Mucosa of descending colon (tissue), 3 donors: ENCODE data around the gene DOK7. TPM values are rescaled to one million over a fixed set of nuclear protein-coding genes. Genes with fewer than 3 reads are reported as not detected.
A peak's percentile ranks its signal among the peaks of the same experiment; 100 is the strongest.

Source experiments
- ATAC-seq: fragments of 200-7000 bp; cut with Tn5 transposase; one replicate; pipeline ENCODE4 v1.9.1; 2020; ENCODE audit warnings: mild to moderate bottlenecking, moderate library complexity
- DNase-seq, 3 donors: peaks; one replicate each; pipeline ENCODE4 v3.0.0-alpha.2; 2020
- H3K36me3 ChIP-seq: fragments of 200-600 bp; one replicate; pipeline ENCODE4 v1.8.0; 2021; ENCODE audit warnings: low read depth, mild to moderate bottlenecking
- H3K4me1 ChIP-seq: fragments of 200-600 bp; one replicate; pipeline ENCODE4 v1.8.0; 2021; ENCODE audit warnings: low read depth, mild to moderate bottlenecking
- H3K4me3 ChIP-seq: fragments of 200-600 bp; one replicate; pipeline ENCODE4 v1.8.0; 2021; ENCODE audit warnings: mild to moderate bottlenecking
- H3K9me3 ChIP-seq: fragments of 200-600 bp; one replicate; pipeline ENCODE4 v1.8.0; 2021; ENCODE audit warnings: mild to moderate bottlenecking
- CTCF ChIP-seq: fragments of 200-600 bp; IDR thresholded peaks from one replicate; pipeline ENCODE4 v1.8.0; 2022; ENCODE audit warnings: antibody characterized with exemption, mild to moderate bottlenecking
- intact Hi-C, 2 donors: fragments of 100-400 bp; cut with DNase I in 1 of 2; cut with micrococcal nuclease in 1 of 2; formaldehyde crosslinking; loops; one replicate each; pipeline versions ENCODE4 v1.11.0 to v1.11.1; 2022; cut with DNase I, micrococcal nuclease
- total RNA-seq, 3 donors: library from RNA; stranded (reverse); fragmentation: NEBNext Ultra II Directional in 2 of 3; extraction: Animal tissue kit (Norgen Biotek cat#: 25700) in 2 of 3; gene quantifications; one replicate each; pipeline versions ENCODE4 v1.2.1 to v1.2.4, GENCODE V29; 2021 to 2023
- donor health status: DM: no; HTN: no; CAD: no; lungs with moderate emphysema.
- donor health status: DM: no; HTN: no; CAD: no.
- donor health status: DM: no; HTN: yes; CAD: no.

Gene DOK7
- total RNA-seq, 3 donors from 2014 or later: 0.28 to 0.61 (median 0.39) TPM

DNA sequence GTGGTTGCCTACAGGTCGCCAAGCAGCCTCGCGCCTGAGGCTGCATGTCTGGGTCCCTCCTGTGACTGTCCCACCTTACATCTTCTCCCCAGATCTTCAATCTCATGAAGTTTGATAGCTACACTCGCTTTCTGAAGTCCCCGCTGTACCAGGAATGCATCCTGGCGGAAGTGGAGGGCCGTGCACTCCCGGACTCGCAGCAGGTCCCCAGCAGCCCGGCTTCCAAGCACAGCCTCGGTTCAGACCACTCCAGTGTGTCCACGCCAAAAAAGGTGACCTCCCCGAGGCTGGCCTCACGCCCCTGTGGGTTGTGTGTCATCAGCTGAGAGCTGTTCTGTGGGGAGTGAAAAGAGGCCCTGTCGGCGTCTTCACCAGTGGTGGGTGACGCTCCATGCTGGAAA lies 46.3 kb upstream of the DOK7 start:
- Histone ChIP-seq H3K4me1 (no peaks in the 10 kb centered on the region), H3K36me3 (no peaks in the 10 kb centered on the region), H3K9me3 (no peaks in the 10 kb centered on the region), H3K4me3 (no peak overlapping the region)
- DNase-seq (peak in 1 of 3 donors; percentile 38), ATAC-seq (no peak)
- intact Hi-C loops: no loop called here
- no peak for TF ChIP-seq CTCF

GRCh38 chr4:3417448-3417847 lies 45.7 kb upstream of the DOK7 start:
- Histone ChIP-seq H3K9me3 (no peaks in the 10 kb centered on the region), H3K4me1 (no peaks in the 10 kb centered on the region), H3K36me3 (no peaks in the 10 kb centered on the region), H3K4me3 (no peak overlapping the region)
- ATAC-seq (no peak), DNase-seq (peak in 1 of 3 donors; percentile 33)
- no peak for TF ChIP-seq CTCF
- intact Hi-C loops: no loop called here

DNA sequence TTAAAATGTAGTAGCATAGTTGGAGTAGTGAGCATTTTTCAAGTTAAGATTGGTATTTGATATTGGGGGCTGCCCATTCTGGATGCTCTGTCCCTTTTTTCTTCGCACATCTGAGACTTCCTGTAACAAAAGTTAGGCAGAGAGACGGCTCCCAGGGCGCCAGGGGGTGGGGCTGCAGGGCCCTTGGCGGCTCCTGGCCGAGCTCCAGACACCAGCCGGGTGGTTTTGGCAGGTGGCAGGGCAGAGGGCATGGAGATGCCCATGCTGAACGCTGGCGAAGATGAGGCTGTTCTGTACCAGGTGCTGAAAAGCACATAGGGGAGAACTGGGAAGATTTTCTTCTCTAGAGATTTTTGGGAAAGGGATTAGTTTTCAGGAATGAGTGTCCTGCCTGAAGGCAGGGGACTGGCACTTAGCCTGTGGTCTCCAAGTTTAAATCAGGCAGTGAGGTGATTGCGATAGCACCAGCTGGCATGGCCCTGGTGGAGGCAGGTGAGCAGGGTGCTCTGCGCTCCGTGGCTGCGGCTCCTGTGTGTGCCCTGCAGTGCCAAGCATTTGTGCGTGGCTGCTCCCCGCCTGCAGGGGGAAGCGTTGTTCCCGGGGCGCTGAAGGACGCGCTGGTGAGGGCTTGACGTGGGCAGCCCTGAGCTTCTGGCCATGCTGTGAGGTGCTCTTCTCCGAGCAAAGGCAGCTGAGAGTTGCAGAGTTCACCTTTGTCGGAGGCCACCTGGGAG lies 44.9 kb upstream of the DOK7 start:
- no peak for TF ChIP-seq CTCF
- DNase-seq (peak in 2 of 3 donors; percentile 20 to 45), ATAC-seq (peak; percentile 27)
- no peak overlapping the region for H3K4me3 ChIP-seq
- no peaks in the 10 kb centered on the region for H3K9me3 ChIP-seq
- no peaks in the 10 kb centered on the region for H3K4me1 ChIP-seq
- H3K36me3 ChIP-seq: no peaks in the 10 kb centered on the region
- intact Hi-C loops: no loop called here

DNA sequence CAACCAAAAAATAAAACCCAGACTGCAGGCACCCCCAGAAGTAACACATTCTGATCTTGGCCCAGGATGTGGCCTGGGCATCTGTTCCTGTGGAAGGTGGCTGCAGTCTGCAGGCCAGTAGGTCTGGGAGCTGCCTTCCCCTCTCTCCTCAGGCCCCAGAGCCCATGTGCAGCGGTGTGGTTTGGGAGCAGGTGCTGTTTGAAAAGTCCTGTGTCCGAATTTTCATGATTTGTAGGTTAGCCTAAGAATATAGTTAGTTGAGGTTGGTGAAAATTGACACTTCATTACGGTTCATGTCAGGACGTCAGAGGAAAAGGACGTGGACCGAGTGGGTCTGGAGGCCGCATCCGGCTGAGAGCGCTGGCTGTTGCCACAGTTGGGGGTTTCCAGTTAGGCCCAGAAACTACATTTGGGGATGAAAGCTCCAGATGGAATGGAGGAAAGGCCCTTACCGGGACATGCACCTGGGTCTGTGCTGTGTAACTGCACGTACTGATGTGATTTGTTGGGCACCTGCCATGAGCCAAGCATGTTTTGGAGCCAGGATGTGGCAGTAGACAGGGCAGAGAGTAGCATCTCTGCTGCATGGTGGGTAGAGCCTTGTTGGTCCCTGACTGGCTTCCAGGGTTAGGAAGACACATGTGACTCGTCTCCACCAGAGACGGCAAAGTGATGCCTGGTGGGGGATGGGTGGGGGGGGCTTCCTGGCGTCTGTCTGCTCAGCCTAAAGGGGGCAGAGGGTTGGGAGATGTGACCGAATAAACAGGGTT lies 43.1 kb upstream of the DOK7 start:
- ATAC-seq (no peak), DNase-seq (peak in 1 of 3 donors; percentile 9)
- Histone ChIP-seq H3K4me3 (no peak overlapping the region), H3K4me1 (no peaks in the 10 kb centered on the region), H3K9me3 (no peaks in the 10 kb centered on the region), H3K36me3 (no peaks in the 10 kb centered on the region)
- no peak for TF ChIP-seq CTCF
- intact Hi-C loops: no loop called here

DNA sequence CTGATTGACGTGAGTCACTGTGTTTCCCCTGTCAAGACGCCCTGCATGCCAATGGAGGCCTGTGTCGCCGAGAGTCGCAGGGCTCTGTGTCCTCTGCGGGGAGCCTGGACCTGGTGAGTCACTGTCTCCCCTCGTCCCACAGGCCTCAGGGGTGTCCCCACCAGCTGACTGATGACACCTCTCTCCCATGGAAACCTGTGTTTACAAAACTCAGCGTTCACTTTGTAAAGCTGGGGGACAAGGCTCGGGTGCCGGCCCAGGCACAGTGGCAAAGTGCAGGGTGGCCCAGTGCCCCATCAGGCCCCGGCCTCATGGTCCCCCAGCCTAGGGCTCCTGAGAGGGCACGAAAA lies 42.5 kb upstream of the DOK7 start:
- TF ChIP-seq CTCF: no peak
- ATAC-seq: no peak
- H3K36me3 ChIP-seq: no peaks in the 10 kb centered on the region
- DNase-seq: peak in 2 of 3 donors; percentile 13 to 19
- no peaks in the 10 kb centered on the region for H3K9me3 ChIP-seq
- no peak overlapping the region for H3K4me3 ChIP-seq
- intact Hi-C loops: no loop called here
- H3K4me1 ChIP-seq: no peaks in the 10 kb centered on the region
